GM10266 (cell line): ENCODE measurements around the gene MAD2L2.

Source experiments
- DNase-seq: peaks from one replicate; pipeline ENCODE4 v3.0.0; 2012; ENCODE audit errors: extremely low spot score
- CTCF ChIP-seq: IDR thresholded peaks from 2 replicates; pipeline ENCODE4 v1.5.1; 2012; ENCODE audit warnings: mild to moderate bottlenecking, low read depth; ENCODE audit not compliant: control insufficient read depth, insufficient read depth; ENCODE audit errors: missing control alignments

The MAD2L2 gene

GRCh38 chr1:11658542-11658941, 22.4 kb downstream of the MAD2L2 start:
- no peak for DNase-seq
- TF ChIP-seq CTCF, result no peak

GRCh38 chr1:11657654-11658053, 23.3 kb downstream of the MAD2L2 start:
- DNase-seq, result no peak
- no peak for TF ChIP-seq CTCF

GRCh38 chr1:11654939-11655808, 25.8 kb downstream of the MAD2L2 start:
- no peak for TF ChIP-seq CTCF
- no peak for DNase-seq

- no peak for TF ChIP-seq CTCF
- DNase-seq, result peak; percentile 89
Measured at GRCh38 chr1:11654137-11654938, 26.6 kb downstream of the MAD2L2 start, which contains the start of the genes FBXO2 and FBXO44. Gene FBXO2 (minus strand): TSS chr1:11654429. CDS start chr1:11654340, 89 bp downstream. Gene FBXO44 (plus strand): TSS chr1:11654877. CDS start chr1:11655836, 959 bp downstream.

GRCh38 chr1:11653861-11654136, 27.1 kb downstream of the MAD2L2 start:
- DNase-seq, result no peak
- no peak for TF ChIP-seq CTCF

- no peak for DNase-seq
- no peak for TF ChIP-seq CTCF
Measured at GRCh38 chr1:11653101-11653860, 27.7 kb downstream of the MAD2L2 start.
